Panc1 (cell line): ENCODE data around the gene TSPAN3. TPM values are rescaled to one million over a fixed set of nuclear protein-coding genes. Genes with fewer than 3 reads are reported as not detected.

Experiments
- ATAC-seq: fragments of 200-7000 bp; cut with Tn5 transposase; 2 replicates; pipeline ENCODE4 v1.9.1; 2020; ENCODE audit warnings: mild to moderate bottlenecking, moderate library complexity
- BruUV-seq: library from RNA; stranded (reverse); fragments of 400-500 nt; replicated peaks from 2 replicates; lab custom pipeline; 2021; lab: Mats Ljungman, UMichigan
- CTCF ChIA-PET: fragments of 300-600 bp; sonication (Branson Sonifier 250); formaldehyde crosslinking; loops from one replicate; lab custom pipeline; 2022; ENCODE audit warnings: antibody characterized with exemption; lab: Charles Lee
- POLR2A ChIA-PET: fragments of 300-600 bp; sonication (Branson Sonifier 250); formaldehyde crosslinking; loops from one replicate; lab custom pipeline; 2022; ENCODE audit warnings: antibody characterized with exemption; lab: Charles Lee
- DNase-seq: peaks from one replicate; pipeline ENCODE4 v3.0.0-alpha.2; 2010; ENCODE audit warnings: low read depth, low spot score
- H3K27ac ChIP-seq: 2 replicates; pipeline ENCODE4 v1.5.1; 2011; ENCODE audit warnings: mild to moderate bottlenecking, low read length, inconsistent platforms
- H3K27me3 ChIP-seq: fragments of 200-500 bp; sonication (Bioruptor generic); 2 replicates; pipeline ENCODE4 v1.6.0; 2014; ENCODE audit warnings: low read length, inconsistent platforms; ENCODE audit not compliant: control insufficient read depth, insufficient read depth
- H3K36me3 ChIP-seq: fragments of 200-500 bp; sonication (Bioruptor generic); 2 replicates; pipeline ENCODE4 v1.5.1; 2014; ENCODE audit warnings: inconsistent platforms, mild to moderate bottlenecking, low read length, moderate library complexity; ENCODE audit not compliant: control insufficient read depth, insufficient read depth
- H3K4me1 ChIP-seq: 2 replicates; pipeline ENCODE4 v1.5.1; 2011; ENCODE audit warnings: inconsistent platforms, mild to moderate bottlenecking, low read length, moderate library complexity; ENCODE audit not compliant: control insufficient read depth, insufficient read depth
- H3K4me3 ChIP-seq, 2 experiments: 2 replicates each; pipeline ENCODE4 v1.5.1; 2011 to 2012; ENCODE audit warnings: low read depth in 2 of 2, low read length in 2 of 2, mild to moderate bottlenecking in 2 of 2, inconsistent platforms in 1 of 2, moderate library complexity in 1 of 2
- H3K9me3 ChIP-seq: fragments of 200-500 bp; sonication (Bioruptor generic); 2 replicates; pipeline ENCODE4 v1.5.1; 2014; ENCODE audit warnings: low read depth, mild to moderate bottlenecking, inconsistent platforms, low read length, moderate library complexity; ENCODE audit not compliant: control insufficient read depth, insufficient read depth
- POLR2AphosphoS5 ChIP-seq: IDR thresholded peaks from 2 replicates; pipeline ENCODE4 v1.6.1; 2012; ENCODE audit warnings: mild to moderate bottlenecking, low read depth, low read length, moderate library complexity
- SIN3A ChIP-seq: IDR thresholded peaks from 2 replicates; pipeline ENCODE4 v1.6.1; 2012; ENCODE audit warnings: low read depth, mild to moderate bottlenecking, low read length, moderate library complexity, borderline replicate concordance; ENCODE audit not compliant: insufficient read depth
- TCF7L2 ChIP-seq: IDR thresholded peaks from 2 replicates; pipeline ENCODE4 v1.6.1; 2011; ENCODE audit warnings: mild to moderate bottlenecking, low read depth, low read length, inconsistent platforms
- in situ Hi-C: cut with HindIII; loops from 2 replicates; pipeline ENCODE4 v1.10.0; 2016; ENCODE audit warnings: low sequenced_read_pairs, low pct_unique_long_range_greater_than_20kb
- intact Hi-C: fragments of 100-400 bp; cut with micrococcal nuclease; formaldehyde crosslinking; loops from one replicate; pipeline ENCODE4 v1.10.0; 2022; ENCODE audit not compliant: unreplicated experiment
- total RNA-seq: library from RNA; stranded (reverse); gene quantifications from one replicate; pipeline ENCODE4 v1.2.1, GENCODE V29; 2021; ENCODE audit not compliant: unreplicated experiment
- TF ChIP-seq, protein P1 (sequence below), 2 experiments: IDR thresholded peaks; 2 replicates each; pipeline ENCODE4 v1.6.1; 2011 to 2012; ENCODE audit warnings: low read depth in 2 of 2, control low read depth in 1 of 2, low read length in 1 of 2, mild to moderate bottlenecking in 1 of 2, moderate library complexity in 1 of 2; ENCODE audit not compliant: insufficient read depth in 1 of 2
- TF ChIP-seq, protein P2 (sequence below): fragments of 450-650 bp; IDR thresholded peaks from 2 replicates; pipeline ENCODE4 v1.5.1; 2017; ENCODE audit warnings: mild to moderate bottlenecking

The TSPAN3 gene
- total RNA-seq, 1 experiment from 2014 or later, result 130 TPM

DNA sequence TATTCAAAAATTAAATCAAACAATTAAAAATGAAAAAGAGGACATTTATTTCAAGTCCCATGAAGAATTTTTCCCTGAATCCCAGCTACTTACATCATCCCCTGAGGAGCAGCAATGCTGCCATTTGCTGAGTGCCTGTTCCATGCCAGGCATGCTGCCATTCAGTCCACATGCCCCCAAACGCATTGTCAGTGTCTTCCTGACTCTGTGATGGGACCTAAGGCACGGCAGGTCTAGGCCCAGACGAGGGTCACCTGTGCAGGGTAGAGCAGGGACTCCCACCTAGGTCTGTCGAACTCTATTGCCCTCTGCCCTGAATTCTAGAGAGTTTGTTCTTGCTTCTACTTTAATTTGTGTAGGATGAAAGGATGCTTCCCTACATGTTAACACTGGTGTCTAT is 68.9 kb downstream of the TSPAN3 start:
- BruUV-seq, result no TSS peak
- DNase-seq (no peak), ATAC-seq (no peak)
- ChIA-PET POLR2A (no interaction called here), CTCF (no interaction called here)
- in situ Hi-C loops, result no loop called here
- H3K27ac ChIP-seq, result no peak overlapping the region
- no peaks in the 10 kb centered on the region for H3K27me3 ChIP-seq
- TF ChIP-seq POLR2AphosphoS5 (no peak), SIN3A (no peak), TCF7L2 (no peak)
- TF ChIP-seq, protein P1, sequence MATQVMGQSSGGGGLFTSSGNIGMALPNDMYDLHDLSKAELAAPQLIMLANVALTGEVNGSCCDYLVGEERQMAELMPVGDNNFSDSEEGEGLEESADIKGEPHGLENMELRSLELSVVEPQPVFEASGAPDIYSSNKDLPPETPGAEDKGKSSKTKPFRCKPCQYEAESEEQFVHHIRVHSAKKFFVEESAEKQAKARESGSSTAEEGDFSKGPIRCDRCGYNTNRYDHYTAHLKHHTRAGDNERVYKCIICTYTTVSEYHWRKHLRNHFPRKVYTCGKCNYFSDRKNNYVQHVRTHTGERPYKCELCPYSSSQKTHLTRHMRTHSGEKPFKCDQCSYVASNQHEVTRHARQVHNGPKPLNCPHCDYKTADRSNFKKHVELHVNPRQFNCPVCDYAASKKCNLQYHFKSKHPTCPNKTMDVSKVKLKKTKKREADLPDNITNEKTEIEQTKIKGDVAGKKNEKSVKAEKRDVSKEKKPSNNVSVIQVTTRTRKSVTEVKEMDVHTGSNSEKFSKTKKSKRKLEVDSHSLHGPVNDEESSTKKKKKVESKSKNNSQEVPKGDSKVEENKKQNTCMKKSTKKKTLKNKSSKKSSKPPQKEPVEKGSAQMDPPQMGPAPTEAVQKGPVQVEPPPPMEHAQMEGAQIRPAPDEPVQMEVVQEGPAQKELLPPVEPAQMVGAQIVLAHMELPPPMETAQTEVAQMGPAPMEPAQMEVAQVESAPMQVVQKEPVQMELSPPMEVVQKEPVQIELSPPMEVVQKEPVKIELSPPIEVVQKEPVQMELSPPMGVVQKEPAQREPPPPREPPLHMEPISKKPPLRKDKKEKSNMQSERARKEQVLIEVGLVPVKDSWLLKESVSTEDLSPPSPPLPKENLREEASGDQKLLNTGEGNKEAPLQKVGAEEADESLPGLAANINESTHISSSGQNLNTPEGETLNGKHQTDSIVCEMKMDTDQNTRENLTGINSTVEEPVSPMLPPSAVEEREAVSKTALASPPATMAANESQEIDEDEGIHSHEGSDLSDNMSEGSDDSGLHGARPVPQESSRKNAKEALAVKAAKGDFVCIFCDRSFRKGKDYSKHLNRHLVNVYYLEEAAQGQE (IDR thresholded peaks at IDR 0.05; ENCODE audit: insufficient read depth in 1 of 2, low read depth in 2 of 2, low read length in 1 of 2), result no peak
- TF ChIP-seq, protein P2, sequence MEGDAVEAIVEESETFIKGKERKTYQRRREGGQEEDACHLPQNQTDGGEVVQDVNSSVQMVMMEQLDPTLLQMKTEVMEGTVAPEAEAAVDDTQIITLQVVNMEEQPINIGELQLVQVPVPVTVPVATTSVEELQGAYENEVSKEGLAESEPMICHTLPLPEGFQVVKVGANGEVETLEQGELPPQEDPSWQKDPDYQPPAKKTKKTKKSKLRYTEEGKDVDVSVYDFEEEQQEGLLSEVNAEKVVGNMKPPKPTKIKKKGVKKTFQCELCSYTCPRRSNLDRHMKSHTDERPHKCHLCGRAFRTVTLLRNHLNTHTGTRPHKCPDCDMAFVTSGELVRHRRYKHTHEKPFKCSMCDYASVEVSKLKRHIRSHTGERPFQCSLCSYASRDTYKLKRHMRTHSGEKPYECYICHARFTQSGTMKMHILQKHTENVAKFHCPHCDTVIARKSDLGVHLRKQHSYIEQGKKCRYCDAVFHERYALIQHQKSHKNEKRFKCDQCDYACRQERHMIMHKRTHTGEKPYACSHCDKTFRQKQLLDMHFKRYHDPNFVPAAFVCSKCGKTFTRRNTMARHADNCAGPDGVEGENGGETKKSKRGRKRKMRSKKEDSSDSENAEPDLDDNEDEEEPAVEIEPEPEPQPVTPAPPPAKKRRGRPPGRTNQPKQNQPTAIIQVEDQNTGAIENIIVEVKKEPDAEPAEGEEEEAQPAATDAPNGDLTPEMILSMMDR, result no peak
- intact Hi-C loops, result no loop called here
- H3K9me3 ChIP-seq, result no peaks in the 10 kb centered on the region
- H3K4me3 ChIP-seq, result no peak overlapping the region
- H3K36me3 ChIP-seq, result no peaks in the 10 kb centered on the region
- H3K4me1 ChIP-seq, result no peaks in the 10 kb centered on the region

DNA sequence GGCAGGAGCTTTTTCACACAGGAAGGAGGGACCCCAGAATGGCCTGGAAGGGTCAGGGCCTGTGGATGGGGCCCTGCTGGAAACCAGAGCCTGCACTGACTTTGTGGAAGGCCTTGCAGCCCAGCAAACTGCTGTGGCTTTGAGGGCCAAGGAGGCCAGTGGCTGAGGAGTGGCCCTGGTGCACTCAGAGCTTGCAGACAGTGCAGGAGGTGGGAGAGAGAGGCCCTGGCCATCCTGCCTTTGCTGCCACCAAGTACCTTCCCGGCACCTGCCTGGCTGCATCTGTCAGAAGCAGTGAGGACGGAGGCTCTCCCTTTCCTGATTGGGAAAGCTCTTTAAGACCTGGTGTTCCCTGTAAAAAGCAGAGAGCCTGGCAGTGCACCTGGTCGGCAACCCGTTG is 69.6 kb downstream of the TSPAN3 start:
- no peak overlapping the region for H3K27ac ChIP-seq
- H3K27me3 ChIP-seq, result no peaks in the 10 kb centered on the region
- H3K36me3 ChIP-seq, result no peaks in the 10 kb centered on the region
- no peak for DNase-seq
- ChIA-PET CTCF (no interaction called here), POLR2A (no interaction called here)
- TF ChIP-seq TCF7L2 (no peak), POLR2AphosphoS5 (no peak)
- TF ChIP-seq, protein P2, result no peak
- TF ChIP-seq, protein P1 (IDR thresholded peaks at IDR 0.05; ENCODE audit: insufficient read depth in 1 of 2, low read depth in 2 of 2, low read length in 1 of 2), result no peak
- no peaks in the 10 kb centered on the region for H3K4me1 ChIP-seq
- no TSS peak for BruUV-seq
- H3K9me3 ChIP-seq, result no peaks in the 10 kb centered on the region
- H3K4me3 ChIP-seq, result no peak overlapping the region
- in situ Hi-C loops (no loop called here), intact Hi-C loops (no loop called here)
- ATAC-seq, result no peak
